HUDEP-2 (cell line): Measurements from ENCODE around the gene DMAC2.
"Not testable (repeated sequence)": the region's sequence is repeated elsewhere in the genome, so short reads cannot be mapped to it uniquely, and the experiment has no call there.

Source experiments
- DNase-seq, 76 experiments: peaks; one replicate each; lab custom pipeline; 2025; ENCODE audit not compliant: unreplicated experiment in 76 of 76; lab: John Stamatoyannopoulos, UW

Gene DMAC2

DNA sequence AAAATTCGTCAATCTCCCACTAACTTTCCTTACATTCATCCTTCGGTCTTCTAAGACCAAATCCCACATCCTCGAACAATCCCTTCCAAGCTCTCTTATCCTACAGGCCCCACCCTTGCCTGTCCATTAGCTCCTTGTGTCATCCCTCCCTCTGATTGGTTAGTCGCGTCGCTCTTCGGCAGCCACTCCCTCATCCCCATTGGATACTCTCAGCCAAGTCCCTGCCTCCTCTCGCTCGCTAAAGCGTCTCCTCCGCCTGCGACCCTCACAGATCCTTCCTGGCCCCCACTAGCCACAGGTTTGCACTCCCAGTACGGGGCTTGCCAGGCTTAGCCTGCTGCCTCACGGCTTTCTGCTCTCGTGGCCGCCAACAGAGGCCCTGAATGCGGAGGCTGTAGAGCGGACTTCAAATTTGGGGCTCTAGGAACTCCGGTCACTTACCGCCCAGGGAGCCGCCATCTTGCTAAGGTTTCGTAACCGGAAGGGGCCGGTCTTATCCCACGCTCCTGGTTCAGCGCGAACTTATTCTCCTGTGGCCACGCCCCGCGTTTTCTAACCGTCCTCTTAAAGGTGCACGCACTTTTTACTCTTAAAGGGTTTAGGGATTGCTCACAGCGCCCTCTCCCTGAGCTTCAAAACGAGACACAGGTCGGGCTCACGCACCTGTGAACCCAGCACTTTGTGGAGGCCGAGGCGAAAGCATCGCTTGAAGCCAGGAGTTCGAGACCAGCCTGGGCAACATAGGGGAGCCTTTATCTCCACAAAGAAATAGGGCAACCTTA lies at the start of gene DMAC2:
DMAC2 (minus strand) TSS at position 472 of the 782 bp plus-strand sequence; CDS start at position 459, 13 bp downstream.
- peak; percentile 64 to 98 (median 96) for DNase-seq

DNA sequence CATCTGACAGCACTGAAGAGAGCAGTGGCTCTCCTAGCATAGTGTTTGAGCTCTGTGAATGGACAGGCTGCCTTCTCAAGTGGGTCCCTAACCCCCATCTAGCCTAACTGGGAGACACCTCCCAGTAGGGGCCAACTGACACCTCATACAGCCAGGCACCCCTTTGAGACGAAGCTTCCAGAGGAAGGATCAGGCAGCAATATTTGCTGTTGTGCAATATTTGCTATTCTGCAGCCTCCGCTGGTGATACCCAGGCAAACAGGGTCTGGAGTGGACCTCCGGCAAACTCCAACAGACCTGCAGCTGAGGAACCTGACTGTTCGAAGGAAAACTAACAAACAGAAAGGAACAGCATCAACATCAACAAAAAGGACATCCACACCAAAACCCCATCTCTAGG lies 47.2 kb upstream of the DMAC2 start:
- not testable (repeated sequence) for DNase-seq

DNA sequence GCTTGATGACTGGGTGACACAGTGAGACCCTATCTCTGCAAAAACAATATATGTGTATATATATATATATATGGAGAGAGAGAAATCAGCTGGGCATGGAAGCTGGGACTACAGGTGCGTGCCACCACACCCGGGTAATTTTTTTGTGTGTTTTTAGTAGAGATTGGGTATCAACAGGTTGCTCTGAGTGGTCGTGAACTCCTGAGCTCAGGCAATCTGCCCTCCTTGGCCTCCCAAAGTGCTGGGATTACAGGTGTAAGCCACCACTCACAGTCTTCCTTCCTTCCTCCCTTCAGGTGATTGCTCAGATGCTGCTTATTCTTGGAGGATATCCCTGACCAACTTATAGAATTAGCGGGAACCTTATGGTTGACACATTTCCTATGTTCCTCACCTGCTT lies 45.1 kb upstream of the DMAC2 start:
- DNase-seq = no peak

DNA sequence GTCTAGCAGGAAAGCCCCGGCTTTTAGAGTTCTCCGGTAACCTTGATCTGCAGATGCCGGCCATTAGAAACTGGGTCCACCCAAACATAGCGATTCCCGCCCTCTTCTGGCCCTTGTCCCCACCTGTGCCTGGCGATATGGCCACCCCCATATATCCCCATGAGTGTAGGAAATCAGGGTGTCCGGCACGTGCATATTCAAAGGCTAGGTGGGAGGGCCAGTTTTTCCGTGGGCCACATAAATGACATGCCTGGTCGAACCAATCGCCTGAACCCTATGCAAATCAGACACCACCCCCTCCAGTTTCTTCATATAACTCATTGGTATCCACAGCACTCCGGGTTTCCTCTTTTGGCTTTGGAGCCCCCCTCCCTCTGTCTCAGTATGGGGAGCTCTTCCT lies 40.6 kb upstream of the DMAC2 start:
- DNase-seq = no peak

DNA sequence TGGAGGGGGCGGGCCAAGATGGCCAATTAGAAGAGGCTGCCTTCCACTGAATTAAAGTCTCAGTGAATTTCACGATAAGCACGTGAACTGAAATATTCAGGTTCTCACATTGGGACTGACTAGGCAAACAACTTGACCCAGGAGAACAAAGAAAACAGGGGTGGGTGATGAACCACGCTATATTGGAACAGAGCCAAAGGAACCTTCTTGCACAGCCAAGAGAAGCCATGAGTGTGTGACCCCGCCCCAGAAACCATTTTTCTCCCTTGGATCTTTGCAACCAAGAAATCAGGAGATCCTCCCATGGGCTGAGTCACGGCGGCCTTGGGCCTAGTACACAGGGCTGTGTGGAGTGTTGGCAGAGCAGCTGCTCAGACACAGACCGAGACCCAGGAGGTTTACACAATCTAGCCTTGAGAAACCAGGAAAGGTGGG lies 40.1 kb upstream of the DMAC2 start:
- DNase-seq = peak in 3 of 76 experiments; percentile 4 to 18 (median 5)

DNA sequence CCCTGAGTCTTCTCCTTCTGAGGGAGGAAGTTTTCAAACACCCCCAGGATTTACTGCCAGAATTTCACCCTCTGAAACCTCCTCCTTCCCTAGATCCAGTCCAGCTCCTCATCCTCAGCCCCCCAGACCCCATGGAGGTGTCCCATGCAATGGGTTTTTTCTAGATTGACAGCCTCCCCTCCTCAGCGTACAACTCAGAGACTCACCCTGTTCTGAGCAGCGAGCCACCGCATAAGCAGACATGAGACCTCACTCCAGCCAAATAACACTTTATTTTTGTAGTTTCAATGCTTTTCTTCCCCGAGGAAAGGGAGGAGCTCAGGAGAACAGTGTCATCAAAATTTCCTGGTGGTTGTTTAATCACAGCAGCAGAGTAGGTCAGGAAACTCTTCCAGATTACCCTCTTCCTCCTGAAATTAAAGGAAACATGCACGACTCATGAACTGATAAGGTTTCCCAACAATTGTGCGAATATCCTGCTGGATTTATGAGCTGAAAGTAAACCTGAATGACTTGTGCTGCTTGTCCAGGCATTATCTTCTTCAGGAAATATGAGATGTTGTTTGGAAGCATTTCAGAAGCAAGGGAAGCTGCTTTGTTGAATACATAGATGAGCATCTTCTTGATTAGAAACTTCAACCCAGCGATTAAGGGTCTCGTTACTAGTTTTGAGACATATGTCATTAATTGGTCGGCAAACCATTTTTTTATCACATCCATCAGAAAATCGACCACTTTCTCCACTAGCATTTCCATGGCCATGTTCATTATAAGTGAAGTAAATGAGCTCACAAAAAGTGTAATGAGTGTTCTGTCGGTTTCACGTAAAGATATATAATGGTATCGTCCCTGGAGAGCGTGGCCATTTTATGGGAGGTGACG lies 39.4 kb upstream of the DMAC2 start:
- no peak for DNase-seq

DNA sequence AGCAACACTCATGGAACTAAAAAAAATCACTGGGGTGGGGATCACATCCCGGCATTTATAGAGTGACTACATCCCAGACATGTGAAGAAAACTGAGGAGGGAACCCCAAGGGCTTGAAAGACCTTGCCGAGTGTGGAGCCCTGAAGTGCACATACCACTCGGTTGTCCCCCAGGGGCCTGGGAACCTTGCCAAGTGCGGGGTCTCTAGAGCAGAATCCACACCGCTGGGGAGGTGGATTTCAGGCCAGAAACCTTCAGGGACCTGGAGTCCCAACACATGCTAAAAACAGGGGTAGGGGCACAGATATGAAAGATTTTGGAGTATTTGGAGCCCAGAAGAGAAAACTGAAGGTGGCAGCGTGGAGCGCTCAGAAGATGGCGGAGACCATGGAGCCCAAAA lies 38.5 kb upstream of the DMAC2 start:
- no peak for DNase-seq

DNA sequence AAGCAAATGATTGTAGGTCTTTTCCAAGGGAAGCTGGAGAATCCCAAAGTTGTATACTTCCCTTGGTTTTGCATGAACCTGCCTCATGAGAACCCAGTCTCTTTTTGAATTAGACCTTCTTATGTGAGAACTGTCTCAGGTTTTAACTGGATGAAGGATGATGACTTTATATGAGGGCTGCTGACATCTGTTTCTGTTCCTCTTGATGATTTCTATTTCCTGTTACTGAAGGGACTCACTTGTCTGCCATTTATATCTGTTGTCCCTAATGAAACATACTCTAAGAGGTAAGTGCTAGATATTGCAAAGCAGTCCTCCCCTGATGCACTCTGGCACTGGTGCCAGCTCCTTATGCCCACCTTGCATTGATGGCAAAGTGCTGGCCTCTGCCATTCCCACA lies 36.9 kb upstream of the DMAC2 start:
- DNase-seq = no peak

DNA sequence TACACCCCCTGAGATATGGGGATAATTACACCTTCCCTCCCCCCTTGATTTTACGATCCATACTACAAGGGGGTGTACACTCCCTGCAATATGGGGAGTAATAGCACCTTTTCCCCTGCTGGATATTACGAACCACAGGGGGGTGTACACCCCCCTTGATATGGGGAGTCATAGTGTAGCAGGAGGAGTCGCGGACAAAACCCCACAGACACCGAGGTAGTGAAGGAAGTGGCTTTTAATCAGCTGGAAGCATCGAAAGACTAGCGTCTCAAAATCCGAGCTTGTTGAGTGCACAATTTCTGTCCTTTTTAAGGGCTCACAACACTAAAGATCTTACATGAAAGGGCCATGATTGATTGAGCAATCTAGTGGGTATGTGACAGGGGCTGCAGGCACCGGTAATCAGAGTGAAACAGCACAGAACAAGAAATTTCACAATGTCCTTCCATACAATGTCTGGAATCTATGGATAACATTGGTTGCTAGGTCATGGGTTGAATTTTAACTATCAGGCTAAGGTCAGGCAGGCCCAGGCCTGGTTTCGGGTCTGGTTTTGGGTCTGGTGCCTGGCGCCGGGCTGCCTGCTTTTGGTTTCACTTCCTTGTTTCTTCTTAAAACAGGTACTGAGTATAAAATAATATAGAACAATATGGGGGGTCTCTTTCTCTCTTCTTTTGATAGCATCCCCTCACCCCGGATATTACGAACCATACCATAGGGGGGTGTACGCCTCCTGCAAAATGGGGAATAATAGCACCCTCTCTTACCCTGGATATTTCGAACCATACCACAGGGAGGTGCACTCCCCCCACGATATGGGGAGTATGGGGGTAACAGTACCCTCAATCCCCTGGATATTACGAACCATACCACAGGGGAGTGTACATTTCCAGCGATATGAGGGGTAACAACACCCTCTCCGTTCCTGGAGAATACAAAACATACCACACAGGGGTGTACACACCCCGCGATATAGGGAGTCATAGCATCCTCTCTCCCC lies 23.8 kb upstream of the DMAC2 start:
- not testable (repeated sequence) for DNase-seq

DNA sequence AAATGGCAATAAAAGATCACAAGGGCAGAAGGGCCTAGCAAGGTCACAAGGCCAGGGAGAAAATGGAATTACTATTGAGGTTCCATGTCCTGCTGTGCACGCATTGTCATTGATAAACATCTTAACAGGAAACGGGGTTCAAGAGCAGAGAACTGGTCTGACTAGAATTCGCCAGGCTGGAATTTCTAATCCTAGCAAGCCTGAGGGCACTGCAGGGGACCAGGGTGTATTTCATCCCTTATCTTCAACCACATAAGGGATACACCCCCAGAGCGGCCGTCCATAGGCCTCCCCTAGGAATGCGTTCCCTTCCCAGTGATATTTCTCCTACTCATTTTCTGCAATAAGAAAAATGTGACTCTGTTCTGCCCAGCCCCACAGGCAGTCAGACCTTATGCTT lies 22.8 kb upstream of the DMAC2 start:
- DNase-seq = no peak

DNA sequence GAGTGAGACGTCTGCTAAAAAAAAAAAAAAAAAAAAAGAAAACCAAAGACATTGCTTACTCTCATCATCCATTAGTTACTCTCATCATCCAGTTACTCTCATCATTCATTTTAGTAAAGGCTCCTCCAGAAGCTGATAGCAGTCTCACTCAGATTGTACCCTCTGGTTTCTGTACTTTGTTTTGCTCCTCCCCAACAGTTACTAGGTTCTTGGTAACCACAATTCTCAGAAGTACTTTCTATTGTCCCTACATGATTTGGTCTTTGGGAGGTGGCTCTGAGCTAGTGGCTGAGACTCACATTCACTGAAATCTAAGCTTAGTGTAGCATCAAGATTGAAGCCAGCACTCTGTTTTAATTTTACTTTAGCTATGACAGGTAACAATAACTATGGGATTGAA lies 17.5 kb upstream of the DMAC2 start:
- DNase-seq = peak in 2 of 76 experiments; percentile 3 to 19

DNA sequence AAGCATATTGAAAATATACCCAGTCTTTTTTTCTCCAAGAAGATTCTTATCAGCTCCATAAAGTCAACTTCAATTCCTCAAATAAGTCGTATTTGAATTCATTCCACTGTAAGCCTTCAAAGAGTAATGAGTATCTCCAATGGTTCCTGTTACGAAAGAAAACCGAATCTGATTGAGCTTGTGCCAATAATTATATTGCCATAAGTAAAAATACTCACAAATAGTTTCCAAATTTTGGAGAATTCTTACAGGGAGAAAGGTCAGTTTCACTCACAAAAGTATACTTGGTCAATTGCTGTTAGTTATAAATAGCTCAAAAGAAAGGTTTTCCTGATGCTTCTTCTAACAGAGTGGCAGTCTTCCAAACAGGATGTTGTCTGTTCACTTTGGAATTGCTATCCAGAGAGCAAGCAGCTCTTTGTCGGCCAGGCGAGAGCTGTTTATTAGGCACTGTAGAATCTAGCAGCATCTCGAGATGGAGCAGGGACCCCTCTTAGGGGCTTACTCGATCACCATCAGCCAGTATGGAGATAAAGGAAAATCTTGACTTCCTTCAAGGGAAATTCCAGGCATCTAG lies 16.7 kb upstream of the DMAC2 start:
- no peak for DNase-seq

DNA sequence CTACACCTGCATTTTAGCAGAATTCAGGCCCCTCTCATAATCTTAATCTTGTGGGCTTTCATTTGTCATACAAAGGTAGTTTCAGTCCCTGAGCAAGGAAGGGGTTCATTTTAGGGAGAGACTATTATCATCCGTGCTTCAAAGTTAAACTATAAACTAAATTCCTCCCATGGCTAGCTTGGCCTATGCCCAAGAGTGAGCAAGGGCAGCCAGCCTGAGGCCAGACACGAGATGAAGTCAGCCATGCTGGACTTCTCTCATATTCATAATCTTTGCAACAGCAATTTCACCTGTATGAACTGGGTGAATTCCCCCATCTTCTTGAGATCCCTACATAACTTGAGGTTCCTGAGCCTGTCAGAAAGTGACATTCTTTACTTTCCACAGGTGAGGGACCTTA lies 16.2 kb upstream of the DMAC2 start:
- DNase-seq = no peak

DNA sequence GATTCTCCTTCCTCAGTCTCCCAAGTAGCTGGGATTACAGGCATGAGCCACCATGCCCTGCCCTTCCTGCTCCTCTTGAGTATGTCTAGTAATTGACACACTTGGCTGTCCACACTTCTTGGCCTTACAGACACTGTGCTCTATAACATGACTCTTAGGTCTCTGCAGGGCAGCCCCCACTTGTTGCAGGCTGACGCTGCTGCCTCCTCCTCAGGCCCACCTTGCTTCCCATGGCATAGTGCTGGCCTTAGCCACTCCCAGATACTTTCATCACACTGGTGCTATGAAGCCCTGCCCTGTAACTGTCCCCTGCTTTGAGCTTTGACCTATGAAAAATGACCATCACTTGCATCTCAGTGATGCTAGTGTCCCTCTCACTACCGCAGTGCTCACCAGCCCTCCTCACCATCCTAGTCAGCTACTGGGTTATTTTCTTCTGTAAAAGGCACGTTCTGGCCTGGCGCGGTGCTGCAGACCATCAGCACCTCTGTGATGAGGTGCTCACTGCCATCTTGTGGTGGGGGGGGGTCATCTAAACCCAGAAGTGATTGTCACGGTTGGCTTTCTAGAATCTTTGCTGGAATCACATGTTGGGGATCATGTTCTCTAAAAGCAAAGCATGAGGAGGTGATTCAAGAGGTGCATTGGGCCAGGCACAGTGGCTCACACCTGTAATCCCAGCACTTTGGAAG lies 13.0 kb upstream of the DMAC2 start:
- DNase-seq = no peak

DNA sequence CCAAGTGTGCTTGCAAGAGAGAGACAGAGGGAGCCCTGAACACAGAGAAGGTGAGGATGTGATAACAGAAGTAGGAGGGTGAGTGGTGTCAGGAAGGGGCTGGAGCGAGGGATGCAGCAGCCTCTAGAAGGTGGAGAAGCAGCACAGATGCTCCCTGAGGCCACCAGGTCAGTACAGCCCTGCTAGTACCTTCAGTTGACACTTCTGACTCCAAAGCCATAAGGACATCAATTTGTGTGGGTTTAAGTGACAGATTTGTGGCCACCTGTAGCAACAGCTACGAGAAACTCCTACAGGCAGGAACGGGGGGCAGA lies 10.1 kb upstream of the DMAC2 start:
- DNase-seq = no peak

DNA sequence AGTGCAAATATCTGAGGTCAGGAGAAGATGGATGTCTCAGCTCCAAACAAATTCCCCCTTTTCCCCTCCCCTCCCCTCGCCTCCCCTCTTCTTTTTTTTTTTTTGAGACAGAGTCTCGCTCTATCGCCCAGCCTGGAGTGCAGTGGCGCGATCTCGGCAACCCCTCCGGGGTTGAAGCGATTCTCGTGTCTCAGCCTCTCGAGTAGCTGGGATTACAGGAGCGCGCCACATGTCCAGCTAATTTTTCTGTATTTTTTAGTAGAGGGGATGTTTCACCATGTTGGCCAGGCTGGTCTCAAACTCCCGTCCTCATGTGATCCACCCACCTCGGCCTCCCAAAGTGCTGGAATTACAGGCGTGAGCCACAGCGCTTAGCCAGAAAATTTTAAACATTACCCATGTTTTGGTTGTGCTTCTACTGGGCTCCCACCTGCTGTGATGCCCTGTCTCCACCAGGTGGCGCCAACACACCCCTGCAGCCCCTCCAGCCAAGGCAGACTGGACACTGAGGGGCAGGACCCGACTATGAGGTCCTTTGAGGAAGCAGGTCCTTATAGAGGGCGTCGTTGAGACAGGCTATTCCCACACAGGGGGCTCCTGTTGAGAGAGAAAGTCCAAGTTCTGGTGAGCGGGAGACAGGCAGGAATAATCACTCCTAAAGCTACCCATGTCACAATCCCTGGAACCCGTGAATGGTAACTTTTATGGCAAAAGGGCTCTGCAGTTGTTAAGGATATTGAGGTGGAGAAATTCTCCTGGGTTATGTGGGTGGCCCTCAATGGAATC lies 9.6 kb upstream of the DMAC2 start:
- DNase-seq = peak in 63 of 76 experiments; percentile 9 to 81 (median 52)

DNA sequence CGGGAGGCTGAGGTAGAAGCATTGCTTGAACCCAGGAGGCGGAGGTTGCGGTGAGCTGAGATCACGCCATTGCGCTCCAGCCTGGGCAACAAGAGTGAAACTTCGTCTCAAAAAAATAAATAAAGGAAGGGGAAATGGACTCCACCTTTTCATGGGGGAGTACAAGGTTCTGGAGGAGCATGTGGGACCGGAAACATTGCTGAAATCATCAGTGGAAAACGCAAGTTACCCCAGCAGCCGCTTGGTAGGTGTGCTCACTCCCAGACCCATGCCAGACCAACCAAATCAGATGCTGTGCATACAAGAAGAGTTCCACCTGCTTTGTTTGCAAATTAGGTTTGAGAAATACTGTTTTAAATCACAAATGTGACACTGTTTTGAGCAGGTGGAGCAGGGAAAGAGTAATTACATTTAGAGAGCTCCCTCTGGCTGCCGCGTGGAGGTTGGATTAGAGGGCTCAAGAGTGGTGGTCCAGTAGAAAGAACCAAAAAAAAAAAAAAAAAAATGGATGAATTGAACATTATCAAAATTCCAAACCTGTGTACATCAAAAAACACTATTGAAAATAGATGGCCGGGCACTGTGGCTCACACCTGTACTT lies 8.1 kb upstream of the DMAC2 start:
- no peak for DNase-seq

DNA sequence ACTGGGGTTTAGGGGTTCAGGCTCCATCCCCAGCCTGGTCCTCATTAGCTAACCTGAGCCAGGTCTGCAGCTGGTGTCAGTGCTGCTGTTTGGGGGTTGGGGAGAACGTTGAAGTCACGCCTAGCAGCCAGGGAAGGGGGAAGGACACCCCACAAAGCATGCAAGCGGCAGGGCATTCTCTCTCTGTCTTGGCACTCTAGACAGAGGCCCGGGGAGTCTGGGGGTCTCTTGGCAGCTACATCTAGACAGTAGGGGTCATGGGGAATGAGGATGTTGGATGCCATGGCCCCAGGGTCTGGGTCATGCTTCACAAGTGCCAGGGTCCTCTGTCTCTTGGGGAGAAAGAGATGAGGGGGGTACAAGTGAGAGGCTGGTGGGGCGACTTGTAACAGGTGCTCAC lies 5.9 kb upstream of the DMAC2 start:
- DNase-seq = no peak
